SK-N-SH (cell line): ENCODE results near the gene SORBS1.

Experiments used
- CHD2 ChIP-seq: fragments of 150-350 bp; IDR thresholded peaks from 2 replicates; pipeline ENCODE4 v1.6.1; 2018; ENCODE audit warnings: low read length; ENCODE audit not compliant: partially characterized antibody
- EP300 ChIP-seq, 2 experiments: IDR thresholded peaks; 2 replicates each; pipeline versions ENCODE4 v1.4.0 to v1.6.1; 2012; ENCODE audit warnings: borderline replicate concordance in 1 of 2, low read depth in 1 of 2, low read length in 1 of 2
- EZH2phosphoT487 ChIP-seq: fragments of 200-600 bp; sonication (generic); IDR thresholded peaks from 2 replicates; pipeline ENCODE4 v1.6.1; 2017; ENCODE audit warnings: low read depth, mixed run types, mild to moderate bottlenecking, antibody characterized with exemption, moderate library complexity, borderline replicate concordance
- POLR2AphosphoS5 ChIP-seq: IDR thresholded peaks from 2 replicates; pipeline ENCODE4 v1.6.1; 2012; ENCODE audit warnings: low read depth, low read length
- RXRA ChIP-seq: IDR thresholded peaks from 2 replicates; pipeline ENCODE4 v1.4.0; 2012; ENCODE audit warnings: low read depth, mild to moderate bottlenecking, borderline replicate concordance
- TAF1 ChIP-seq: IDR thresholded peaks from 2 replicates; pipeline ENCODE4 v1.6.1; 2012; ENCODE audit warnings: low read depth, mild to moderate bottlenecking, low read length, moderate library complexity, borderline replicate concordance
- YY1 ChIP-seq: IDR thresholded peaks from 2 replicates; pipeline ENCODE4 v1.4.0; 2012; ENCODE audit warnings: low read depth, mild to moderate bottlenecking
- TF ChIP-seq, protein P1 (sequence below): fragments of 200-600 bp; sonication (generic); IDR thresholded peaks from 2 replicates; pipeline ENCODE4 v1.6.1; 2017; ENCODE audit warnings: antibody characterized with exemption, mild to moderate bottlenecking, moderate library complexity
- TF ChIP-seq, protein P2 (sequence below): IDR thresholded peaks from 2 replicates; pipeline ENCODE4 v1.4.0; 2012; ENCODE audit warnings: low read depth, borderline replicate concordance
- TF ChIP-seq, protein P3 (sequence below): IDR thresholded peaks from 2 replicates; pipeline ENCODE4 v1.4.0; 2012; ENCODE audit warnings: low read depth, borderline replicate concordance
- TF ChIP-seq, protein P4 (sequence below): IDR thresholded peaks from 2 replicates; pipeline ENCODE4; 2012
- TF ChIP-seq, protein P5 (sequence below): IDR thresholded peaks from 2 replicates; pipeline ENCODE4 v1.4.0; 2012; ENCODE audit warnings: low read depth

DNA sequence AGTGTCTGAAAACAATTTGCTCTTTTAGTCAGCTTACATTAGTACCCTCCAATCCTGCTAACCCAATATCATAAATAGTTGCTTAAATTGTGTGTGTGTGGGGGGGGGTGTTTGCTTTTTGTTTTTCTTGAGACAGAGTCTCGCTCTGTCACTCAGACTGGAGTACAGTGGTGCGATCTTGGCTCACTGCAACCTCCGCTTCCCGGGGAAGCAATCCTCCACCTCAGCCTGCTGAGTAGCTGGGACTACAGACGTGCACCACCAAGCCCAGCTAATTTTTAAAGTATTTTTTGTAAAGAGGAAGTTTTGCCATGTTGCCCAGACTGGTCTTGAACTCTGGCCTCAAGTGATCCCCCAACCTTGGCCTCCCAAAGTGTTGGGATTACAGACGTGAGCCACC, 196.8 kb downstream of the SORBS1 start:
- TF ChIP-seq, protein P1, sequence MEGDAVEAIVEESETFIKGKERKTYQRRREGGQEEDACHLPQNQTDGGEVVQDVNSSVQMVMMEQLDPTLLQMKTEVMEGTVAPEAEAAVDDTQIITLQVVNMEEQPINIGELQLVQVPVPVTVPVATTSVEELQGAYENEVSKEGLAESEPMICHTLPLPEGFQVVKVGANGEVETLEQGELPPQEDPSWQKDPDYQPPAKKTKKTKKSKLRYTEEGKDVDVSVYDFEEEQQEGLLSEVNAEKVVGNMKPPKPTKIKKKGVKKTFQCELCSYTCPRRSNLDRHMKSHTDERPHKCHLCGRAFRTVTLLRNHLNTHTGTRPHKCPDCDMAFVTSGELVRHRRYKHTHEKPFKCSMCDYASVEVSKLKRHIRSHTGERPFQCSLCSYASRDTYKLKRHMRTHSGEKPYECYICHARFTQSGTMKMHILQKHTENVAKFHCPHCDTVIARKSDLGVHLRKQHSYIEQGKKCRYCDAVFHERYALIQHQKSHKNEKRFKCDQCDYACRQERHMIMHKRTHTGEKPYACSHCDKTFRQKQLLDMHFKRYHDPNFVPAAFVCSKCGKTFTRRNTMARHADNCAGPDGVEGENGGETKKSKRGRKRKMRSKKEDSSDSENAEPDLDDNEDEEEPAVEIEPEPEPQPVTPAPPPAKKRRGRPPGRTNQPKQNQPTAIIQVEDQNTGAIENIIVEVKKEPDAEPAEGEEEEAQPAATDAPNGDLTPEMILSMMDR: no peak
- TF ChIP-seq POLR2AphosphoS5 (no peak), TAF1 (no peak), EZH2phosphoT487 (no peak), YY1 (no peak), CHD2 (no peak), EP300 (IDR thresholded peaks at IDR 0.05; ENCODE audit: borderline replicate concordance in 1 of 2, low read depth in 1 of 2, low read length in 1 of 2) (no peak), RXRA (no peak)
- TF ChIP-seq, protein P2, sequence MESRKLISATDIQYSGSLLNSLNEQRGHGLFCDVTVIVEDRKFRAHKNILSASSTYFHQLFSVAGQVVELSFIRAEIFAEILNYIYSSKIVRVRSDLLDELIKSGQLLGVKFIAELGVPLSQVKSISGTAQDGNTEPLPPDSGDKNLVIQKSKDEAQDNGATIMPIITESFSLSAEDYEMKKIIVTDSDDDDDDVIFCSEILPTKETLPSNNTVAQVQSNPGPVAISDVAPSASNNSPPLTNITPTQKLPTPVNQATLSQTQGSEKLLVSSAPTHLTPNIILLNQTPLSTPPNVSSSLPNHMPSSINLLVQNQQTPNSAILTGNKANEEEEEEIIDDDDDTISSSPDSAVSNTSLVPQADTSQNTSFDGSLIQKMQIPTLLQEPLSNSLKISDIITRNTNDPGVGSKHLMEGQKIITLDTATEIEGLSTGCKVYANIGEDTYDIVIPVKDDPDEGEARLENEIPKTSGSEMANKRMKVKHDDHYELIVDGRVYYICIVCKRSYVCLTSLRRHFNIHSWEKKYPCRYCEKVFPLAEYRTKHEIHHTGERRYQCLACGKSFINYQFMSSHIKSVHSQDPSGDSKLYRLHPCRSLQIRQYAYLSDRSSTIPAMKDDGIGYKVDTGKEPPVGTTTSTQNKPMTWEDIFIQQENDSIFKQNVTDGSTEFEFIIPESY: no peak
- TF ChIP-seq, protein P3, sequence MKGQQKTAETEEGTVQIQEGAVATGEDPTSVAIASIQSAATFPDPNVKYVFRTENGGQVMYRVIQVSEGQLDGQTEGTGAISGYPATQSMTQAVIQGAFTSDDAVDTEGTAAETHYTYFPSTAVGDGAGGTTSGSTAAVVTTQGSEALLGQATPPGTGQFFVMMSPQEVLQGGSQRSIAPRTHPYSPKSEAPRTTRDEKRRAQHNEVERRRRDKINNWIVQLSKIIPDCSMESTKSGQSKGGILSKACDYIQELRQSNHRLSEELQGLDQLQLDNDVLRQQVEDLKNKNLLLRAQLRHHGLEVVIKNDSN: no peak
- TF ChIP-seq, protein P4, sequence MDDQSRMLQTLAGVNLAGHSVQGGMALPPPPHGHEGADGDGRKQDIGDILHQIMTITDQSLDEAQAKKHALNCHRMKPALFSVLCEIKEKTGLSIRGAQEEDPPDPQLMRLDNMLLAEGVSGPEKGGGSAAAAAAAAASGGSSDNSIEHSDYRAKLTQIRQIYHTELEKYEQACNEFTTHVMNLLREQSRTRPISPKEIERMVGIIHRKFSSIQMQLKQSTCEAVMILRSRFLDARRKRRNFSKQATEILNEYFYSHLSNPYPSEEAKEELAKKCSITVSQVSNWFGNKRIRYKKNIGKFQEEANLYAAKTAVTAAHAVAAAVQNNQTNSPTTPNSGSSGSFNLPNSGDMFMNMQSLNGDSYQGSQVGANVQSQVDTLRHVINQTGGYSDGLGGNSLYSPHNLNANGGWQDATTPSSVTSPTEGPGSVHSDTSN: no peak
- TF ChIP-seq, protein P5, sequence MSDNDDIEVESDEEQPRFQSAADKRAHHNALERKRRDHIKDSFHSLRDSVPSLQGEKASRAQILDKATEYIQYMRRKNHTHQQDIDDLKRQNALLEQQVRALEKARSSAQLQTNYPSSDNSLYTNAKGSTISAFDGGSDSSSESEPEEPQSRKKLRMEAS: no peak
